GM18867 (cell line): Measurements from ENCODE around the gene GALNTL6.

Source experiments
- ATAC-seq: cut with Tn5 transposase; IDR thresholded peaks from one replicate; pipeline ENCODE4 v1.9.1; 2021; ENCODE audit warnings: mild to moderate bottlenecking, moderate library complexity; ENCODE audit not compliant: unreplicated experiment

The GALNTL6 gene

DNA sequence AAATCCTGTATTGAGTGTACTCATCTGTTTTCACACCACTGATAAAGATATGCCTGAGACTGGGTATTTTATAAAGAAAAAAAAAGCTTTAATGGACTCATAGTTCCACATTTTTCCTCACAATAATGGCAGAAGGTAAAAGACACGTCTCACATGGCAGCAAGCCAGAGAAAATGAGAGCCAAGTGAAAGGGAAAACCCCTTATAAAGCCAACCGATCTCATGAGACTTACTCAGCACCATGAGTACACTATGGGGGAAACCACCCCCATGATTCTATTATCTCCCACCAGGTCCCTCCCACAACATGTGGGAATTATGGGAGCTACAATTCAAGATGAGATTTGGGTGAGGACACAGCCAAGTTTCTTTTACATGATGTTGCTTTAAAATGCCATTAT, 171.9 kb downstream of the GALNTL6 start:
- no peak for ATAC-seq

DNA sequence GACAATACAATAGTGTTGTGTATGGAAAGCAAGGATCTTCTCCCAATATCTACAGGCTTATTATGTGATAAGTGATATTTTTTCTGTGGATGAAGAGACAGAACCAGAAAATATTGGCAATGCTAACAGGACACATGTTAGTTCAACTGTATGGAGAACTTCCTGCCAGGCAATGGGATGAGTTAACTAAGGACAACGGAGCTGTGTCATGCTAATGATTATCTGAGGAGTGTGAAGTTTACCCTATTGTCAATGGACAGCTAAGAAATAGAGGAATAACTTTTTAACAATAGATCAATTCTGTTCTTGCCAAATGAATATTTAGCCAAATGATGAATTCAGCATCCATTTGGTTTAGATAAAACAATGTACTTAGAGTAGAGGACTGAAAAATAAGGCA, 180.0 kb downstream of the GALNTL6 start:
- ATAC-seq: no peak

DNA sequence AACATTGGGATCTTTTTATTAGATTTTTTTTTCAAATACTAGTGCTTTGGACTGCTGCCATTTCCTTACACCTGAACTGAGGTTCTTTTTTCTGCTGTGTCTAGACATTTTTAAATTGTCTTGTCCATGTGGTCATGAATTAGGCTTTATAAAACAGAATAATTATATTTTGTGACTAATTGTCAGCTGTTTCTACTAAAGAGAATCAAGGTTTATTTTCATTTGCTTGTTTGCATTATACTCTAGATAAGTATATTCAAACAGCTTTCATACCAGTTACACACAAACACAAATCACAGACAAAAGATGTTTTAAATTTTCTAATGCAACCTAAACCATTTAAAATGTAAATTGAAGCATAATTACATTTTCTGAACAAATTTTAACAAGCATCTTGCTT, 194.7 kb downstream of the GALNTL6 start:
- ATAC-seq: no peak

GRCh38 chr4:172009446-172010230, 196.4 kb downstream of the GALNTL6 start:
- no peak for ATAC-seq

- ATAC-seq: no peak
Measured at GRCh38 chr4:172011196-172011595, 198.0 kb downstream of the GALNTL6 start.

- no peak for ATAC-seq
Measured at GRCh38 chr4:172018358-172018757, 205.2 kb downstream of the GALNTL6 start.

GRCh38 chr4:172035562-172035961, 222.4 kb downstream of the GALNTL6 start:
- ATAC-seq: no peak

GRCh38 chr4:172040766-172041165, 227.6 kb downstream of the GALNTL6 start:
- no peak for ATAC-seq

DNA sequence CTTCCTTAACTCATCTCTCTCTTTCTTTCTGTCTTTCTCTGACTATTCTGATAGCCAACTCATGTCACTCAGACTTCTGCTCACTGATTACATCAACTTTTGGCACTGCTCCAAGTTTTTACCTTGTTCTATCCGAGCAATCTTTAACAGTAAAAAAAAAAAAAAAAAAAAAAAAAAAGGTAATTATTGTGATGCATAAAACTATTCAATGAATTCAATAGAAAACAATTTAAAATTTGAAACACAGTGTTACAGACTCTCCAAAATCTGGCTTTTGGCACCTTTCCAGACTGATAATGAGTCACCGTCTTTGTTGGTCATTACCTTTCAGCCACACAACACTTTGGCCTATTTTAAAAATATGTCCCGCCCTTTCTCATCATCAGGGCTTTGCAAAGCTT, 229.5 kb downstream of the GALNTL6 start:
- ATAC-seq: peak; percentile 49

- no peak for ATAC-seq
Measured at GRCh38 chr4:172045981-172046380, 232.8 kb downstream of the GALNTL6 start.

DNA sequence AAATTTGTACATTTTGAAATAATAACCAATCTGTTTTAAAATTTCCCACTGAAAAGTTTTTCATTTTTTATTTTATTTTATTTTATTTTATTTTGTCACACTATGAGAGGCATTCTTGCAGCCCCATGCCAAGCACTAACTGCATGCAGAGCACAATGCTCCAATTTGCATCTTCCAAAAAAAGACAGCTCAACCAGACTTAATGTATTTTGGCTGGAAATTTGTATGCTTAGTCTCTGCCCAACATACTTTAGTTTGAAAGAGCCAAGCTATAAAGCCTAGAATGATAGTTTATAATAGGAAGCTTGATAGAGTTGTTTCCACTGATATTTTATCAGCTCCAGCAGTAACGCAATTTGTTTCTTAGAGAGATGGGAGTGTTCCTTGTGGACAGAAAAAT, 235.5 kb downstream of the GALNTL6 start:
- no peak for ATAC-seq

DNA sequence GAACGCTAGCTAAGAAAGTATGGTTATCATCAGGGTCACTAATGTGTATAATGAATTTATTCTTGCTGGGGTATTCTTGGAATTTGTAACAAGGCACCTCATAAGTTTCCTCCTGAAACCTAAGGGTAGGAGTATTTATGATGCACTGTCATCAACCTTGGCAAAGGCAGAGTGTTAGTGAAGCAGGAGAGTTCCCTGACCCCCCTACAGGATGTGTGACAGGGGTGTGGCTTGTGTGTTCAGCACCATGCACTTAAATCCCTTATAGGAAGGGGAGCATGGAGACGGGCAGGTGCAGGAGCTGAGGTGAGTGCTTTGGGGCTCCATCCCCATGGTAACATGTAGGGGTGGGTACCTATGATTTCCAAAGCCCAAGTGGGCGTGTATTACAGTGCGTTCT, 237.7 kb downstream of the GALNTL6 start:
- no peak for ATAC-seq

DNA sequence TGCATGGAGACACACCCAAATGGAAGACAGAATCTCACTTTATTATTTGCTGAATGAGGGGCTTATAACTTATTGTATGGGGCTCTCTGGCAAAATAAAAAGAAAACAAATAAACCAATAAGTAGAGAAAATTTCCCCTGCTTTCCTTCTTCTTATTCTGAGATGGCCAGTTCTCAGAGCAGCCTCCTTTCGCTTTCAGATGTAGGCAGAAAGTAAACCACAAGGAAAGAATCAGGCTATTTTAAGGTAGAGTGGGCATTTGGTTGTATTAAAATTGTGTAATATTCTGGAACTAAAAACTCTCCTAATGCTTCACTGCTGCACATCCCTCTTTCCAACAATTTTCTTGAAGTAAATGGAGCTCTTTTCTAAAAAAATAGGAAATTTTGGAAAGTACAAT, 241.8 kb downstream of the GALNTL6 start:
- ATAC-seq: peak; percentile 79

DNA sequence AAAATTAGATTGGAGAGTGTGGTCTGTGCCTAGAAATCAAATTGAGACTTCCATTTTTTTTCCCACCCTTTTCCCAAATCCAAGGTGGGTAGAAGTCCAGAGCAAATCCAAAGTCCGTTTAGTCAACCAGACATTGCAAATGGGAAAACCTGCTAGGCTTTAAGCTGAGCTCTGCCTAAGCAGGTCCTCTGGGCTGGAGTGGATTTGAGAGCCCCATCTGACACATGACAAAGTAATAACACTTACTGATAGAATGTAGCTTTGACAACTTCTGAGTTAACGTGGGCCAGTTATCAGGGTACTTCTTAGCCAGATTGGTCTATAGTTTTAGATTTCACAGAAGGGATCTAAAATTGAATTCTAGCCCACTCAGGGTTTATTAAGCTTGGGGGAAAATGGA, 242.3 kb downstream of the GALNTL6 start:
- no peak for ATAC-seq

- peak; percentile 79 for ATAC-seq
Measured at GRCh38 chr4:172061204-172061603, 248.0 kb downstream of the GALNTL6 start.

DNA sequence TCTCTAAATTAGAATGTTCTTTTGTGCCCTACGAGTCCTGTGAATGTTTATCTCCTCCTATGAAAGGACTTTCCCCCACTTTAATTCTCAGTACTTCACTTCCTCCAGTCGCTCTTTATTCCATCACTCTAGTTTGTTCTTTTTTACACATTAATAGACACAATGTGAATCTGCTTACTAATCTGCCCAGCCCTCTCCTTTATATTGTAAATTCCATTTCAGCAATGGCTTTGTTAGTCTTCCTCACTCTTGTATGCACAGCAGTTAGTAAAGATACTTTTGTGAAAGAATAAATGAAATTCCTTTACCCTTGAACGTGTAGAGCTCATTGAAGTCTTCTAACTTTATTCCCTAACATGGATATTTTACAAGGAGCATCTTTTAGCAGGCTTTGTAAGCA, 255.3 kb downstream of the GALNTL6 start:
- no peak for ATAC-seq

DNA sequence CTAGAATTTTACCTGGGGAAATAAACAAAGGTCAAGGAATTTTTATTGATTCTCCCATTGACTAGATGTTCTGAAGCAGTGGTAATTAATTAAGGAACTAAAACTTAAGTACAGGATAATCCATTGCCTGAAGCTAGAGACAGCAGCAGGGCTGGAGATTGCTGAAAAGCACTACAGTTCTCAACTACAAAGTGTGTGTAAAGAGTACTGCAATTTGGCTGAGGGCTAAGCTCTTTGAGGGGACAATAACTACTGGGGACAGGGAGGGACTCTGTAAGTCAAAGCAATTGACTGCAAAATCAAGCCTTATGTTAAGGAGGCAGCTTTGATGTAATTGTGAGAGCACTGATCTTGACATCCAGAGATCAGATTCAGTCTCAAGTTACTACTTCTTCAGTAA, 260.4 kb downstream of the GALNTL6 start:
- ATAC-seq: no peak

DNA sequence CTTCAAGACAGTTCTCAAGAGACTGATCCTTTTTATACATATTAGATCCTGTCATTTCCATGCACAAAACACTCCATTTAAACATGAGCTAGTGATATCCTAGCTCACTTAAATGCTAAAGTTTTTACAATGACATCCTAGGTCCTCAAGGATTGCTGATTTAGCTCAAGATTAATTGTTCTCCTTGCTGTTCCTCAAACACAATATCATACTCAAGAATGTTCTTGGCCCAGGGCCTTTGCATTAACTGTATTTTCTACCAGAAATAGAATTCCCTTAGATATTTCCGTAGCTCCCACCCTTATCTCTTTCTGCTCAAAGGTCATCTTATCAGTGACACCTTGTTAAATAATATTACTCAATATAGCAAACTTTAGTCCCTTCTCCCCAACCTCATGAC, 270.1 kb downstream of the GALNTL6 start:
- ATAC-seq: no peak

DNA sequence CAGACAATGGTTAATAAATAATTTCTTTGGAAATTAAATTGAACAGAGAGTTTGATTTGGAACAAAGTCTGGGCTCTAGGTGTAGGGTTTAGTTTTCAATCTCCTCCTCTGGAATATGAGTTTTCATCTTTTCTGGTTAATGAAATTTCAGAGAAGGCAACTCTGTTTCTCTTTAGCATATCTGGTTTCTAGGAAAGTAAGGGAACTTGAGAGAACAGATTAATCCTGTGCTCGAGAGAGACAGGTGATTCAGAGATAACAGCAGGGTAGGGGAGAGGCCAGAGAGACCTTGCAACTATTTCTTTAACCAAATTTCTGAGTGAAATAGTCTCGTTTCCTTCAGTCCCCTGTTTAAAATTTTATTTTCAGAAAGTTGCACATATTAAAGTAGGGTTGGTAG, 275.4 kb downstream of the GALNTL6 start:
- ATAC-seq: no peak

- ATAC-seq: no peak
Measured at GRCh38 chr4:172095161-172095560, 282.0 kb downstream of the GALNTL6 start.

GRCh38 chr4:172096786-172097185, 283.6 kb downstream of the GALNTL6 start:
- ATAC-seq: no peak

GRCh38 chr4:172099376-172099775, 286.2 kb downstream of the GALNTL6 start:
- ATAC-seq: no peak

GRCh38 chr4:172103456-172103855, 290.3 kb downstream of the GALNTL6 start:
- ATAC-seq: no peak
